Esophagus (tissue), 2 donors: Measurements from ENCODE around the gene TMEM9B. TPM values are rescaled to one million over a fixed set of nuclear protein-coding genes. Genes with fewer than 3 reads are reported as not detected.

Experiments
- H3K27ac ChIP-seq, 2 donors: one replicate each; pipeline ENCODE4 v1.5.1; 2013; ENCODE audit warnings: low read depth in 2 of 2, mild to moderate bottlenecking in 2 of 2, inconsistent platforms in 1 of 2, low read length in 1 of 2, moderate library complexity in 1 of 2
- H3K27me3 ChIP-seq, 2 donors: one replicate each; pipeline ENCODE4 v1.6.1; 2013; ENCODE audit warnings: low read length in 2 of 2, control low read depth in 1 of 2, mild to moderate bottlenecking in 1 of 2; ENCODE audit not compliant: insufficient read depth in 2 of 2, control insufficient read depth in 1 of 2
- H3K36me3 ChIP-seq, 2 donors: one replicate each; pipeline ENCODE4 v1.6.1; 2013; ENCODE audit warnings: low read length in 1 of 2; ENCODE audit not compliant: control insufficient read depth in 2 of 2, insufficient read depth in 2 of 2
- H3K4me1 ChIP-seq, 2 donors: one replicate each; pipeline ENCODE4 v1.6.1; 2013; ENCODE audit warnings: low read length in 1 of 2; ENCODE audit not compliant: control insufficient read depth in 2 of 2, insufficient read depth in 2 of 2
- H3K4me3 ChIP-seq, 2 donors: one replicate each; pipeline ENCODE4 v1.5.1; 2013; ENCODE audit warnings: low read length in 2 of 2, mild to moderate bottlenecking in 2 of 2, low read depth in 1 of 2, moderate library complexity in 1 of 2
- H3K9me3 ChIP-seq, 2 donors: one replicate each; pipeline ENCODE4 v1.6.1; 2013; ENCODE audit warnings: mild to moderate bottlenecking in 2 of 2, low read depth in 1 of 2, low read length in 1 of 2, moderate library complexity in 1 of 2; ENCODE audit not compliant: control insufficient read depth in 2 of 2, insufficient read depth in 1 of 2
- WGBS, 2 donors: extraction: QIAGEN DNeasy Blood & Tissue Kit; methylation state at CpG; one replicate each; pipeline ENCODE4 v1.1.7; 2013; 5-methylcytosine and 5-hydroxymethylcytosine counted together
- polyA plus RNA-seq, 2 donors: library from polyadenylated mRNA; stranded (reverse); fragments of 200-250 nt; gene quantifications; one replicate each; pipeline ENCODE4 v1.2.3, GENCODE V29; 2013
- donor health status: healthy with polysubstance abuse.
- donor health status: Bipolar disorder and iron deficiency.

Gene TMEM9B
- polyA plus RNA-seq, 2 donors, result 29.6 to 52.1 TPM

DNA sequence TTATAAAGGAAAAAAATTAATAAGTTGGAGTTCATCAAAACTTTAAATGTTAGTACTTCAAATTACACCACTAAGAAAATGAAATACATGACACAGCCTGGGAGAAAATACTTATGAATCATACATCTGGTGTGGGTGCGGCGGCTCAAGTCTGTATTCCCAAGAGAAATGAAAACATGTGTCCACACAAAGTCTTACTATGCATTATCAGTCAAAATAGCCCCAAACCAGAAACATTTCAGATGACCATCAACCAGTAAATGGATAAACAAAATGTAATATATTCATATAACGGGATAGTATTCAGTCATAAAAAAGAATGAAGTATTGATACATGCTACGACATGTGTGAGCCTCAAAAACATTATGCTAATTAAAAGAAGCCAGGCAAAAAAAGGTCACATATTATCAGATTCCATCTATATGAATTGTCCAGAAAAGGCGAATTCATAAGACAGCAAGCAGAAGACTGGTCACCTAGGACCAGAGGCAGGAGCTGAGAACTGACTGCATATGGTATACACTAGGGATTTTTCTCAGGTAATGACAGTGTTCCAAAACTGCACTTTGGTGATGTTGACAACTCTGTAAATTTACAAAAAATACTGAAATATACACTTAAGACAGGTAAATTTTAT lies 58.6 kb downstream of the TMEM9B start:
- 58 to 62% methylated on average over 5 of the region's 5 CpGs for WGBS, 2 donors
- Histone ChIP-seq H3K27me3 (no peaks in the 10 kb centered on the region), H3K4me1 (no peaks in the 10 kb centered on the region), H3K27ac (peak overlapping the region in 1 of 2 donors; percentile 30), H3K9me3 (no peaks in the 10 kb centered on the region), H3K4me3 (no peak overlapping the region), H3K36me3 (no peaks in the 10 kb centered on the region)

DNA sequence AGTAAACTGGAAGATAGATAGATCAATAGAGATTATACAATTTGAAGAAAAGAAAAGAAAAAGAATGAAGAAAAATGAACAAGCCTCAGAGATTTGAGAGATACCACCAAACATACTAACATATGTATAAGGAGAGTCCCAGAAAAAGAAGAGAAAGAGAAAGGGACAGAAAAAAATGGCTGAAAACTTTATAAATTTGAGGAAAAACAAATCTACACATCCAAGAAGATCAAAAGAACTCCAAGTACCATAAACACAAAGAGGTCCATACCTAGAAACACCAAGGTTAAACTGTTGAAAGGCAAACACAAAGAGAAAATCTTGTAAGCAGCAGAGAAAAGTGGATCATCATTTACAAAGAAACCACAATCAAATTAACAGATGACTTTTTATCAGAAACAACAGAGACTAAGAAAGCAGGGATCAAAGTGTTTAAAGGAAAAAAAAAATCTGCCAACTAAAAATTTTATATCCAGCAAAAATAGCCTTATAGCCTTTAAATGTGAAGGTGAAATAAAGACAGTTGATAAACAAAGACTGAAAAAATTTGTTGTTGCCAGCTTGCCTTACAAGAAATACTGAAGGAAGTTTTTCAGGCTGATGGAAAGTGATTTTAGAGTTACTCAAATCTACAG lies 65.0 kb downstream of the TMEM9B start:
- Histone ChIP-seq H3K9me3 (no peaks in the 10 kb centered on the region), H3K4me3 (no peak overlapping the region), H3K4me1 (peaks cover 0 to 2% of the 10 kb centered on the region in 2 donors), H3K27ac (no peak overlapping the region), H3K36me3 (no peaks in the 10 kb centered on the region), H3K27me3 (no peaks in the 10 kb centered on the region)

Other genes starting within 250 kb of the TMEM9B start
- gene AKIP1, start 53.3 kb downstream of the TMEM9B start, polyA plus RNA-seq, result 10 to 100 TPM; 10.6 to 17.8 TPM
- not detected for gene C11orf16, start 31.5 kb downstream of the TMEM9B start, polyA plus RNA-seq
- not detected for gene ASCL3, start 21.4 kb downstream of the TMEM9B start, polyA plus RNA-seq
- under 1 TPM; 0.08 to 0.22 TPM for gene NRIP3, start 39.6 kb upstream of the TMEM9B start, polyA plus RNA-seq
- gene SCUBE2, start 127.2 kb upstream of the TMEM9B start, polyA plus RNA-seq, result 1 to 10 TPM in 1 of 2 donors, under 1 TPM in 1; 0.84 to 4.6 TPM